Astrocyte (in vitro differentiated cells and primary cell): ENCODE measurements around the gene GOLIM4. TPM values are rescaled to one million over a fixed set of nuclear protein-coding genes. Genes with fewer than 3 reads are reported as not detected.

Experiments used
- DNase-seq: peaks from one replicate; pipeline ENCODE4 v3.0.0-alpha.2; 2010; ENCODE audit warnings: low read depth
- FAIRE-seq: peaks from 2 replicates; lab custom pipeline; 2011; peaks lifted over from hg19 to GRCh38; lab: Jason Lieb, UNC
- H2AFZ ChIP-seq: 2 replicates; pipeline ENCODE4 v1.6.0; 2012; ENCODE audit warnings: low read depth, low read length, inconsistent platforms
- H3K27ac ChIP-seq: 2 replicates; pipeline ENCODE4 v1.5.1; 2011; ENCODE audit warnings: low read depth, low read length, inconsistent platforms
- H3K27me3 ChIP-seq: 2 replicates; pipeline ENCODE4 v1.6.0; 2011; ENCODE audit warnings: low read length, inconsistent platforms; ENCODE audit not compliant: insufficient read depth
- H3K36me3 ChIP-seq: 2 replicates; pipeline ENCODE4 v1.5.1; 2011; ENCODE audit warnings: low read length, inconsistent platforms; ENCODE audit not compliant: insufficient read depth
- H3K4me1 ChIP-seq: 2 replicates; pipeline ENCODE4 v1.5.1; 2011; ENCODE audit warnings: low read length, inconsistent platforms; ENCODE audit not compliant: insufficient read depth
- H3K4me2 ChIP-seq: 2 replicates; pipeline ENCODE4 v1.6.0; 2012; ENCODE audit warnings: low read length, inconsistent platforms
- H3K4me3 ChIP-seq: 2 replicates; pipeline ENCODE4 v1.5.1; 2011; ENCODE audit warnings: low read depth, mild to moderate bottlenecking, low read length, inconsistent platforms; ENCODE audit not compliant: insufficient read depth
- H3K79me2 ChIP-seq: 2 replicates; pipeline ENCODE4 v1.6.0; 2012; ENCODE audit warnings: mild to moderate bottlenecking, low read length, inconsistent platforms; ENCODE audit not compliant: insufficient read depth
- H3K9ac ChIP-seq: 2 replicates; pipeline ENCODE4 v1.6.0; 2012; ENCODE audit warnings: mild to moderate bottlenecking, low read length, inconsistent platforms
- H3K9me3 ChIP-seq: 2 replicates; pipeline ENCODE4 v1.5.1; 2012; ENCODE audit warnings: low read depth, mild to moderate bottlenecking, low read length, inconsistent platforms; ENCODE audit not compliant: insufficient read depth
- H4K20me1 ChIP-seq: 2 replicates; pipeline ENCODE4 v1.6.0; 2012; ENCODE audit warnings: low read length, inconsistent platforms; ENCODE audit not compliant: insufficient read depth
- H3K27ac Mint-ChIP-seq: one replicate; pipeline ENCODE4 v1.8.0; 2021; ENCODE audit warnings: mild to moderate bottlenecking, mixed read lengths; ENCODE audit not compliant: unreplicated experiment
- H3K27me3 Mint-ChIP-seq: one replicate; pipeline ENCODE4 v1.8.0; 2021; ENCODE audit warnings: low read depth, mixed read lengths; ENCODE audit not compliant: unreplicated experiment
- H3K36me3 Mint-ChIP-seq: one replicate; pipeline ENCODE4 v1.8.0; 2021; ENCODE audit warnings: low read depth, mixed read lengths; ENCODE audit not compliant: unreplicated experiment
- H3K4me1 Mint-ChIP-seq: one replicate; pipeline ENCODE4 v1.8.0; 2021; ENCODE audit warnings: low read depth, mixed read lengths; ENCODE audit not compliant: unreplicated experiment
- H3K4me3 Mint-ChIP-seq: one replicate; pipeline ENCODE4 v1.8.0; 2021; ENCODE audit warnings: mild to moderate bottlenecking, moderate library complexity, mixed read lengths; ENCODE audit not compliant: unreplicated experiment
- H3K9me3 Mint-ChIP-seq: one replicate; pipeline ENCODE4 v1.8.0; 2021; ENCODE audit warnings: mild to moderate bottlenecking, mixed read lengths; ENCODE audit not compliant: unreplicated experiment
- EZH2 ChIP-seq: IDR thresholded peaks from 2 replicates; pipeline ENCODE4 v1.6.1; 2012; ENCODE audit warnings: mild to moderate bottlenecking, low read length, inconsistent platforms; ENCODE audit not compliant: insufficient read depth
- total RNA-seq: library from RNA; stranded (reverse); gene quantifications from 2 replicates; pipeline ENCODE4 v1.2.1, GENCODE V29; 2021
- TF ChIP-seq, protein P1 (sequence below): IDR thresholded peaks from 2 replicates; pipeline ENCODE4 v1.5.1; 2011; ENCODE audit warnings: low read depth, mild to moderate bottlenecking, inconsistent platforms, low read length, moderate library complexity; ENCODE audit not compliant: insufficient read depth

The GOLIM4 gene
- total RNA-seq, 1 donor from 2014 or later: 51.5 TPM

DNA sequence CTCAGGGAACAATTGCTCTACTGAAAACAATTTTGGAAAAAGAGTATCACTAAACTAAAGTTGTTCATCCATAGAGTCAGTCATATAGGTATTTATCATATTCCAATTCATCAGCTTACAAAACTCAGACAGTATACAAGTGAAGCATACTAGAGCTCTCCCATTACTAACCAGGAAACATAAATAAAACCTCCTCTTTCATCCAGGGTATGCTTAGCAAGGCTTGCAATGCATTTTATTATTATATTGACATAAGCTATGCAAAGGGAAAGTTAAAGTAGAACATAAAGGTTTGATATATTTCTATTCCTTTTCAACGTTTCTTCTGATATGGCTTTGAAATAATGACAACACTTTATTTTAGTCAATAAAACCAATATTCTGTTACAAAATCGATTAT is 106.7 kb downstream of the GOLIM4 start:
- Histone ChIP-seq H3K27ac (no peak overlapping the region), H4K20me1 (no peaks in the 10 kb centered on the region), H3K4me3 (no peak overlapping the region), H3K36me3 (no peaks in the 10 kb centered on the region), H3K9me3 (no peaks in the 10 kb centered on the region), H3K4me1 (no peaks in the 10 kb centered on the region), H3K79me2 (no peaks in the 10 kb centered on the region), H3K27me3 (no peaks in the 10 kb centered on the region), H2AFZ (no peak overlapping the region), H3K9ac (no peak overlapping the region), H3K4me2 (no peak overlapping the region)
- H3K4me3 Mint-ChIP-seq: no peak overlapping the region
- DNase-seq: no peak
- H3K9me3 Mint-ChIP-seq: no peaks in the 10 kb centered on the region
- H3K4me1 Mint-ChIP-seq: no peaks in the 10 kb centered on the region
- no peak for FAIRE-seq
- no peak overlapping the region for H3K27ac Mint-ChIP-seq
- no peaks in the 10 kb centered on the region for H3K36me3 Mint-ChIP-seq
- TF ChIP-seq EZH2: no peak
- TF ChIP-seq, protein P1, sequence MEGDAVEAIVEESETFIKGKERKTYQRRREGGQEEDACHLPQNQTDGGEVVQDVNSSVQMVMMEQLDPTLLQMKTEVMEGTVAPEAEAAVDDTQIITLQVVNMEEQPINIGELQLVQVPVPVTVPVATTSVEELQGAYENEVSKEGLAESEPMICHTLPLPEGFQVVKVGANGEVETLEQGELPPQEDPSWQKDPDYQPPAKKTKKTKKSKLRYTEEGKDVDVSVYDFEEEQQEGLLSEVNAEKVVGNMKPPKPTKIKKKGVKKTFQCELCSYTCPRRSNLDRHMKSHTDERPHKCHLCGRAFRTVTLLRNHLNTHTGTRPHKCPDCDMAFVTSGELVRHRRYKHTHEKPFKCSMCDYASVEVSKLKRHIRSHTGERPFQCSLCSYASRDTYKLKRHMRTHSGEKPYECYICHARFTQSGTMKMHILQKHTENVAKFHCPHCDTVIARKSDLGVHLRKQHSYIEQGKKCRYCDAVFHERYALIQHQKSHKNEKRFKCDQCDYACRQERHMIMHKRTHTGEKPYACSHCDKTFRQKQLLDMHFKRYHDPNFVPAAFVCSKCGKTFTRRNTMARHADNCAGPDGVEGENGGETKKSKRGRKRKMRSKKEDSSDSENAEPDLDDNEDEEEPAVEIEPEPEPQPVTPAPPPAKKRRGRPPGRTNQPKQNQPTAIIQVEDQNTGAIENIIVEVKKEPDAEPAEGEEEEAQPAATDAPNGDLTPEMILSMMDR: no peak
- no peaks in the 10 kb centered on the region for H3K27me3 Mint-ChIP-seq

DNA sequence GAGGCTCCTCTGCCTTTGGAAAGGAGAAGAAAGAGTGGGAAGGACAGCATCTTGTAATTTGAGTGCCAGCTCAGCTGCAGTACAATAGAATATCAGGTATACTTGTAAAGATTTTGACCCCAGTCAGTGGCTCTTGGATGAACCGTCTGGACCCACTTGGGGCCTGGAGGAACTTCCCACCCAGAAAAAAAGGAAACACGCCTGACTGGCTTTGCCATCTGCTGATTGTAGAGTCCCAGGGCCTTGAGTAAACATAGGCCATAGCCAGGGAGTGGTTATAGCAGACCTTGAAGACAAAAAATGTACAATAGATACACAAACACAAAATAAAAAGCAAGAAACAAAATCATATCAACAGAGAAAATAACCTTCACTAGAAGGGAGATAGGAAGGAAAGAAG is 112.1 kb downstream of the GOLIM4 start:
- DNase-seq: no peak
- H3K27me3 ChIP-seq: no peaks in the 10 kb centered on the region
- H3K27ac ChIP-seq: no peak overlapping the region
- Mint-ChIP-seq H3K4me3 (no peak overlapping the region), H3K27me3 (peaks cover 2% of the 10 kb centered on the region), H3K36me3 (no peaks in the 10 kb centered on the region), H3K4me1 (no peaks in the 10 kb centered on the region), H3K9me3 (no peaks in the 10 kb centered on the region), H3K27ac (no peak overlapping the region)
- H3K36me3 ChIP-seq: no peaks in the 10 kb centered on the region
- H2AFZ ChIP-seq: no peak overlapping the region
- no peak overlapping the region for H3K4me3 ChIP-seq
- H3K4me1 ChIP-seq: no peaks in the 10 kb centered on the region
- no peak overlapping the region for H3K4me2 ChIP-seq
- H3K9me3 ChIP-seq: no peaks in the 10 kb centered on the region
- no peaks in the 10 kb centered on the region for H3K79me2 ChIP-seq
- H4K20me1 ChIP-seq: no peaks in the 10 kb centered on the region
- no peak for FAIRE-seq
- no peak overlapping the region for H3K9ac ChIP-seq
- TF ChIP-seq EZH2: no peak
- TF ChIP-seq, protein P1: no peak

DNA sequence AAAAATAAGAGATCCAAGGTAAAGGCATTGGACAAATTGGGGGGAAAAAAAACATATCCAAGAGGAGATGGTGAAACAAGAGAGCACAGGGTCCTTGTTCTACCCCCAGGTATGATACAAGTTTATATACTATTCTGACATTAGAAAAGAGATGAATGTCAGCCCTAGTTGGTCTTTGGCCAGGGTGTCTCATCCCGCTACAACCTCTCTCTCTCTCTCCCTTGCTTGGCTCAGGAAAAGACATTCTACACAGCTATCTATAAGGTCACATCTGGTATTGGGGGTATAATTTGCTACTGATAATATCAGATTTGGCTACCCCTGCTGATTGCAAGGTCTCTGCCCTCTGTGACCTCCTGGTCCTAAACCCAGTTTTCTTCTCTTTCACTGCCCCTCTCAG is 117.2 kb downstream of the GOLIM4 start:
- no peak for DNase-seq
- no peaks in the 10 kb centered on the region for H3K9me3 Mint-ChIP-seq
- H3K4me2 ChIP-seq: no peak overlapping the region
- no peaks in the 10 kb centered on the region for H4K20me1 ChIP-seq
- no peaks in the 10 kb centered on the region for H3K36me3 ChIP-seq
- no peak overlapping the region for H2AFZ ChIP-seq
- no peaks in the 10 kb centered on the region for H3K4me1 Mint-ChIP-seq
- H3K4me1 ChIP-seq: no peaks in the 10 kb centered on the region
- H3K4me3 Mint-ChIP-seq: no peak overlapping the region
- no peak for TF ChIP-seq EZH2
- TF ChIP-seq, protein P1: no peak
- H3K27me3 Mint-ChIP-seq: peaks cover 2% of the 10 kb centered on the region
- H3K27me3 ChIP-seq: no peaks in the 10 kb centered on the region
- no peak overlapping the region for H3K4me3 ChIP-seq
- H3K9ac ChIP-seq: no peak overlapping the region
- FAIRE-seq: no peak
- no peaks in the 10 kb centered on the region for H3K79me2 ChIP-seq
- no peak overlapping the region for H3K27ac ChIP-seq
- no peaks in the 10 kb centered on the region for H3K9me3 ChIP-seq
- no peaks in the 10 kb centered on the region for H3K36me3 Mint-ChIP-seq
- no peak overlapping the region for H3K27ac Mint-ChIP-seq
